Right lobe of liver (tissue), 6 donors: ENCODE results near the gene TMEM131L. TPM values are rescaled to one million over a fixed set of nuclear protein-coding genes. Genes with fewer than 3 reads are reported as not detected.

Source experiments
- ATAC-seq, 4 donors: fragments of 200-7000 bp; cut with Tn5 transposase; one replicate each; pipeline ENCODE4 v1.9.1; 2020; ENCODE audit warnings: mild to moderate bottlenecking in 4 of 4, moderate library complexity in 4 of 4
- DNase-seq, 3 donors: peaks; one replicate each; pipeline ENCODE4 v3.0.0-alpha.2; 2020
- H3K27ac ChIP-seq, 3 donors: fragments of 200-600 bp; one replicate each; pipeline ENCODE4 v1.8.0; 2022
- H3K27me3 ChIP-seq, 2 donors: fragments of 200-600 bp; one replicate each; pipeline ENCODE4 v1.8.0; 2022
- H3K36me3 ChIP-seq, 4 donors: fragments of 200-600 bp; sonication (generic) in 1 of 4; one replicate each; pipeline versions ENCODE4 v1.5.1 to v1.8.0; 2017 to 2022; ENCODE audit warnings: control low read depth in 1 of 4
- H3K4me1 ChIP-seq, 4 donors: fragments of 200-600 bp; sonication (generic) in 1 of 4; one replicate each; pipeline versions ENCODE4 v1.5.1 to v1.8.0; 2017 to 2022; ENCODE audit warnings: control low read depth in 1 of 4
- H3K4me3 ChIP-seq, 3 donors: fragments of 200-600 bp; one replicate each; pipeline ENCODE4 v1.8.0; 2022
- H3K9me3 ChIP-seq, 4 donors: fragments of 200-600 bp; sonication (generic) in 1 of 4; one replicate each; pipeline versions ENCODE4 v1.5.1 to v1.8.0; 2017 to 2022; ENCODE audit warnings: control low read depth in 1 of 4
- CTCF ChIP-seq, 4 donors: fragments of 200-600 bp in 3 of 4; fragments of 450-650 bp in 1 of 4; IDR thresholded peaks; one replicate each; pipeline versions ENCODE4 v1.5.1 to v1.8.0; 2016 to 2022; ENCODE audit warnings: antibody characterized with exemption in 4 of 4, mild to moderate bottlenecking in 2 of 4
- POLR2A ChIP-seq: fragments of 450-650 bp; IDR thresholded peaks from one replicate; pipeline ENCODE4 v1.6.1; 2017; ENCODE audit warnings: antibody characterized with exemption, mild to moderate bottlenecking
- WGBS: methylation state at CpG from one replicate; pipeline ENCODE4 v1.1.6; 2018; ENCODE audit warnings: low coverage, low lambda C conversion rate; ENCODE audit not compliant: insufficient coverage; ENCODE audit errors: missing lambda C conversion rate; 5-methylcytosine and 5-hydroxymethylcytosine counted together
- intact Hi-C, 2 donors: fragments of 100-400 bp; cut with DNase I; formaldehyde crosslinking; loops; one replicate each; pipeline versions ENCODE4 v1.11.2 to v1.14.1; 2022
- total RNA-seq, 6 experiments: library from RNA; depleted of rRNA in 2 of 6; stranded (reverse); fragments of >200 nt in 2 of 6; fragmentation: NEBNext Ultra II Directional in 3 of 6; extraction: Animal tissue kit (Norgen Biotek cat#: 25700) in 3 of 6; gene quantifications; one replicate each; pipeline versions ENCODE4 v1.1.0 to v1.2.4, GENCODE V29; 2016 to 2023
- donor health status: DM: no; HTN: yes; CAD: no.
- donor health status: DM: no; HTN: no; CAD: no.
- donor health status: DM: no; HTN: no; CAD: no.
- donor health status: DM: no; HTN: yes; CAD: no.
- donor health status: DM: no; HTN: yes; CAD: no.

Gene TMEM131L
- total RNA-seq, 6 experiments from 2014 or later: 13.2 to 19.6 (median 14.8) TPM

- ATAC-seq: peak in 3 of 4 donors; percentile 59 to 66 (median 63)
- H3K9me3 ChIP-seq: no peaks in the 10 kb centered on the region
- 17% methylated on average over 6 of the region's 9 CpGs for WGBS
- H3K4me1 ChIP-seq: no peaks in the 10 kb centered on the region
- intact Hi-C loops: no loop called here
- peak overlapping the region; percentile 63 to 72 (median 63) for H3K4me3 ChIP-seq
- H3K27me3 ChIP-seq: no peaks in the 10 kb centered on the region
- peak in 1 of 3 donors; percentile 62 for DNase-seq
- H3K36me3 ChIP-seq: no peaks in the 10 kb centered on the region
- H3K27ac ChIP-seq: peak overlapping the region in 1 of 3 donors; percentile 79
- TF ChIP-seq CTCF (IDR thresholded peaks at IDR 0.05) (no peak), POLR2A (no peak)
Observed at GRCh38 chr4:153684971-153685371, 218.8 kb downstream of the TMEM131L start.

Other genes with a start within 250 kb of the TMEM131L start
- 1 to 10 TPM in 2 of 6 experiments, under 1 TPM in 3, not detected in 1; 0.22 to 1.8 (median 0.86) TPM for gene MND1, start 121.7 kb upstream of the TMEM131L start, total RNA-seq
- gene TLR2, start 217.9 kb downstream of the TMEM131L start, total RNA-seq: 10 to 100 TPM in 5 of 6 experiments, 1 to 10 TPM in 1; 4.2 to 22.3 (median 12.1) TPM